GM23248 (cell line): Measurements from ENCODE around the gene APAF1. TPM values are rescaled to one million over a fixed set of nuclear protein-coding genes. Genes with fewer than 3 reads are reported as not detected.
A peak's percentile ranks its signal among the peaks of the same experiment; 100 is the strongest.

Experiments used
- DNase-seq: peaks from one replicate; pipeline ENCODE4 v3.0.0-alpha.2; 2015
- H2AFZ ChIP-seq: fragments of 200-600 bp; sonication (generic); 2 replicates; pipeline ENCODE4 v1.6.1; 2016; ENCODE audit warnings: antibody characterized with exemption
- H3F3A ChIP-seq: fragments of 200-600 bp; sonication (generic); 2 replicates; pipeline ENCODE4 v1.6.1; 2016; ENCODE audit warnings: mild to moderate bottlenecking, antibody characterized with exemption, mixed run types; ENCODE audit not compliant: insufficient read depth
- H3K27ac ChIP-seq: fragments of 200-600 bp; sonication (generic); 2 replicates; pipeline ENCODE4 v1.5.1; 2016; ENCODE audit warnings: mild to moderate bottlenecking
- H3K27me3 ChIP-seq: fragments of 200-600 bp; sonication (generic); replicated peaks from 2 replicates; pipeline ENCODE4 v1.6.1; 2016; ENCODE audit warnings: mild to moderate bottlenecking; ENCODE audit not compliant: insufficient read depth
- H3K36me3 ChIP-seq: fragments of 200-600 bp; sonication (generic); 2 replicates; pipeline ENCODE4 v1.6.1; 2016; ENCODE audit warnings: low read depth, mild to moderate bottlenecking
- H3K4me1 ChIP-seq: fragments of 200-600 bp; sonication (generic); 2 replicates; pipeline ENCODE4 v1.6.1; 2016; ENCODE audit warnings: mild to moderate bottlenecking; ENCODE audit not compliant: insufficient read depth
- H3K4me2 ChIP-seq: fragments of 200-600 bp; sonication (generic); one replicate; pipeline ENCODE4 v1.6.1; 2016; ENCODE audit warnings: mild to moderate bottlenecking; ENCODE audit not compliant: unreplicated experiment
- H3K4me3 ChIP-seq: fragments of 200-600 bp; sonication (generic); 2 replicates; pipeline ENCODE4 v1.5.1; 2016; ENCODE audit warnings: mild to moderate bottlenecking
- H3K79me2 ChIP-seq: fragments of 200-600 bp; sonication (generic); 2 replicates; pipeline ENCODE4 v1.6.1; 2016; ENCODE audit warnings: mild to moderate bottlenecking; ENCODE audit not compliant: insufficient read depth
- H3K9ac ChIP-seq: fragments of 200-600 bp; sonication (generic); 2 replicates; pipeline ENCODE4 v1.6.1; 2016; ENCODE audit warnings: mild to moderate bottlenecking
- H3K9me2 ChIP-seq: fragments of 200-600 bp; sonication (generic); 2 replicates; pipeline ENCODE4 v1.6.1; 2016; ENCODE audit warnings: mixed run types, mild to moderate bottlenecking, moderate library complexity; ENCODE audit not compliant: insufficient read depth
- H3K9me3 ChIP-seq: fragments of 200-600 bp; sonication (generic); one replicate; pipeline ENCODE4 v1.6.1; 2017; ENCODE audit warnings: low read depth
- H4K20me1 ChIP-seq: fragments of 200-600 bp; sonication (generic); 2 replicates; pipeline ENCODE4 v1.6.0; 2016; ENCODE audit not compliant: insufficient read depth
- EZH2 ChIP-seq: fragments of 200-600 bp; sonication (generic); IDR thresholded peaks from 2 replicates; pipeline ENCODE4 v1.6.1; 2018; ENCODE audit warnings: antibody characterized with exemption, mild to moderate bottlenecking; ENCODE audit not compliant: insufficient read depth, poor library complexity, severe bottlenecking
- EZH2phosphoT487 ChIP-seq: fragments of 200-600 bp; sonication (generic); IDR thresholded peaks from 2 replicates; pipeline ENCODE4 v1.6.1; 2018; ENCODE audit warnings: antibody characterized with exemption, moderate library complexity, mild to moderate bottlenecking, low read depth; ENCODE audit not compliant: insufficient read depth
- WGBS, 2 experiments: methylation state at CpG; one replicate each; pipeline ENCODE4 v1.1.6; 2015 to 2017; ENCODE audit warnings: low lambda C conversion rate in 2 of 2, low coverage in 1 of 2; ENCODE audit errors: missing lambda C conversion rate in 2 of 2; 5-methylcytosine and 5-hydroxymethylcytosine counted together
- in situ Hi-C: fragments of 300-500 bp; cut with MboI; formaldehyde crosslinking; loops from 2 replicates; pipeline ENCODE4 v1.15.0; 2020
- polyA plus RNA-seq: library from polyadenylated mRNA; unstranded; fragments of >200 nt; fragmentation: Nextera tagmentation; extraction: Ambion mirVana; gene quantifications from 2 replicates; pipeline ENCODE4 v1.2.1, GENCODE V29; 2016
- total RNA-seq: library from RNA; depleted of rRNA; stranded (reverse); fragments of >200 nt; shearing (Covaris generic); gene quantifications from 2 replicates; pipeline ENCODE4 v1.2.3, GENCODE V29; 2014

Gene APAF1
- total and polyA plus RNA-seq, 2 experiments from 2014 or later = 8.3 to 24.5 TPM

DNA sequence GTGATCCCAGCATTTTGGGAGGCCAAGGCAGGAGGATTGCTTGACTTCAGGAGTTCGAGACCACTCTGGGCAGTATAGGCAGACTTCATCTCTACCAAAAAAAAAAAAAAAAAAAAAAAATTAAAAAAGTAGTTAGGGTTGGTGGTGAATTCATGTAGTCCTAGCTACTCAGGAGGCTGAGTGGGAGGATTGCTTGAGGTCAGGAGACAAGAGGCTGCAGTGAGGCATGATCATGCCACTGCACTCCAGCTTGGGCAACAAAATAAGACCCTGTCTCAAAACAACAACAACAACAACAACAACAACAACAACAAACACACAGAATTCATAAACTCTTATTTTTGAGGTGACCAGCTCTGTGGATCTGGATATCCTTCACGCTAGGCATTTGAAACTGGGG, 34.5 kb upstream of the APAF1 start:
- Histone ChIP-seq H3F3A (peaks cover 24% of the 10 kb centered on the region), H3K79me2 (no peaks in the 10 kb centered on the region), H2AFZ (no peak overlapping the region), H3K9me2 (no peaks in the 10 kb centered on the region), H4K20me1 (no peaks in the 10 kb centered on the region), H3K9me3 (no peaks in the 10 kb centered on the region), H3K27ac (no peak overlapping the region), H3K4me2 (no peak overlapping the region), H3K4me1 (no peaks in the 10 kb centered on the region), H3K9ac (no peak overlapping the region), H3K4me3 (no peak overlapping the region), H3K36me3 (peaks cover 8% of the 10 kb centered on the region; the same call in 1 of the 2 replicates), H3K27me3 (no peaks in the 10 kb centered on the region)
- TF ChIP-seq EZH2 (no peak), EZH2phosphoT487 (no peak)
- in situ Hi-C loops = no loop called here
- 94% methylated on average over 2 of the region's 2 CpGs for WGBS, 2 experiments
- DNase-seq = no peak

DNA sequence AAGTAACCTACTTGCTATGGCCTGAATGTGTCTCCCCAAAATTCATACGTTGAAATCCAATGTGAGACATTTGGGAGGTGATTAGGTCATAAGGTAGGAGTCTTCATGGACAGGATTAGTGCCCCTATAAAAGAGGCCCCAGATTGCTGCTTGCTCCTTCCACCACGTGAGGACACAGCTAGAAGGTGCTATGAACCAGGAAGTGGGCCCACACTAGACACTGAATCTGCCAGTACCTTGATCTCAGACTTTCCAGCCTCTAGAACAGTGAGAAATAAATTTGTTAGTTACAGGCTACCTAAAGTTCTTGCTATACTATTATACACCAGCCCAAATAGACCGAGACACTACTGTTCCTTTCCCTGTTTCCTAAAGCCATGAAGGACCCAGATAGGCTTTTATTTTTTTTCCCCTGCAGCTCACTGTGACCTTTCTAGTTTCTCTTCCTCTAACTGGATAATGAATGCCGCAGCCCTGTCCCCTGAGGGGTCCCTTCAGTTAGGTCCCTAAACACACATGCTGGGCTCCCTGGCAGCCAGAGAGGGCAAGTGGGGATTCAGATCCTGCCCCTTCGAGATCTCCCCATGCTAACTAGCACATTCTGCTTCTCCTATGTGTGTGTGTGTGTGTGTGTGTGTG, 32.3 kb upstream of the APAF1 start:
- H3F3A ChIP-seq = 0 out of 2 replicates have a peak, but pooled peaks cover 7% of the 10 kb centered on the region
- TF ChIP-seq EZH2phosphoT487 (no peak), EZH2 (no peak)
- DNase-seq = no peak
- H3K27ac ChIP-seq = no peak overlapping the region
- no peak overlapping the region for H3K9ac ChIP-seq
- no peaks in the 10 kb centered on the region for H4K20me1 ChIP-seq
- no peak overlapping the region for H3K4me2 ChIP-seq
- no peaks in the 10 kb centered on the region for H3K4me1 ChIP-seq
- peaks cover 13% of the 10 kb centered on the region; the same call in 1 of the 2 replicates for H3K36me3 ChIP-seq
- no peak overlapping the region for H2AFZ ChIP-seq
- no peaks in the 10 kb centered on the region for H3K27me3 ChIP-seq
- H3K79me2 ChIP-seq = peaks cover 18% of the 10 kb centered on the region
- 86 to 89% methylated on average over 5 of the region's 5 CpGs for WGBS, 2 experiments
- H3K9me2 ChIP-seq = no peaks in the 10 kb centered on the region; the same call in 1 of the 2 replicates
- in situ Hi-C loops = no loop called here
- no peaks in the 10 kb centered on the region for H3K9me3 ChIP-seq
- H3K4me3 ChIP-seq = no peak overlapping the region

DNA sequence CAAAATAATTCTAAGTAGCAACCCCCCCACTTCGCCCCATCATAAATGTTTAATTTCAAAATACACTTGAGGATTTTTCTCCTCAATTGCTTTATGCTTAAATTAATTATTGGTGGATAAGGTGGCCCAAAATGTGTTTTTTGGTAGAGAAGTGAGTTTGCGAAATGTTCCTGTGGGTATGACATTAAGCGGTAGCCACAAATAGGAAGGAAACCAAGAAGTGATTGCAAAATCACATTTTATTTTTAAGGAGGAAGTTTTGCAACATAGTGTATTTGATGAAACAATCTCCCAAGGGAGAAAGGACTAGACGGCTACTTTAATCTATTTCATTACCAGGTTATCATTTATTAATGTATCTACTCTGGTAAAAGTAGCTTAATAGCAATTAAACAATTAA, 26.1 kb upstream of the APAF1 start:
- Histone ChIP-seq H3K4me3 (no peak overlapping the region), H3F3A (peaks cover 18% of the 10 kb centered on the region), H3K4me2 (no peak overlapping the region), H3K9me2 (no peaks in the 10 kb centered on the region; the same call in 1 of the 2 replicates), H3K9me3 (no peaks in the 10 kb centered on the region), H3K36me3 (peaks cover 7% of the 10 kb centered on the region; the same call in 1 of the 2 replicates), H3K27ac (peak overlapping the region; percentile 45; the same call in 1 of the 2 replicates), H3K4me1 (peaks cover 11% of the 10 kb centered on the region), H3K79me2 (peaks cover 45% of the 10 kb centered on the region), H2AFZ (no peak overlapping the region), H3K9ac (no peak overlapping the region), H4K20me1 (no peaks in the 10 kb centered on the region), H3K27me3 (no peaks in the 10 kb centered on the region)
- peak; percentile 86 for DNase-seq
- in situ Hi-C loops = no loop called here
- 63 to 64% methylated on average over 4 of the region's 4 CpGs for WGBS, 2 experiments
- TF ChIP-seq EZH2phosphoT487 = no peak
- TF ChIP-seq EZH2 = no peak

DNA sequence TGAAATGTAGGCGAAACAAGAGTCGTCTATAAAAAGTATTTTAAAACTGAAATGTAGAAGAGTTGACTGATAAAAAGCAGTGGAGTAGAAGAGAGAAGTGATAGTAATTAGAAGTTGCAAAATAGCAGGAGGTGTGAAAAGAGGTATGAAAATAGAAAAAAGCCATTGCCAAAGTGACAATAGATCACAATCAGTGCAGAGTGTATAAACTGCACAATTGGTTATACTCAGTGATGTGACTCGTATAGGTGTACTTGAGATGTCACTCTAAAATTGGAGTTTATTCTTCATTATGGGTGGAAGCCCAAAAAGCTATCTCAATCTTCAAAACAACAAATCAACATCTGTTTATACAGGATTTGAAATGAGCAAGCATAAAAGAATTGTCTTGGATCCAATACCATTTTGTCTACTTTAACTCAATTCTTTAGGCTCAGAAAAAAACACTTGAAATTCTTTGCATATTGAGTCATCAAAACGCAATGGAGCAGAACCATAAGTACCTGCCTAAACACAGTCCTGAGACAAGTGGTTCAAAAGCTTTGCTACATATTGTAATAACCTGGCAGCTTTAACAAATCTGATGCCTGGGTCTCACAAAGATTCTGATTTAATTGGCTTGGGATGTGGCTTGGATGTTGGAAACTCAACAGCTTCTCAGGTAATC, 9.3 kb upstream of the APAF1 start:
- no peak overlapping the region for H3K27ac ChIP-seq
- 72 to 75% methylated on average over 4 of the region's 4 CpGs for WGBS, 2 experiments
- peaks cover 28% of the 10 kb centered on the region for H3F3A ChIP-seq
- peak; percentile 56 for DNase-seq
- H3K36me3 ChIP-seq = peaks cover 12% of the 10 kb centered on the region; the same call in 1 of the 2 replicates
- H2AFZ ChIP-seq = no peak overlapping the region
- peaks cover 18% of the 10 kb centered on the region for H3K4me1 ChIP-seq
- TF ChIP-seq EZH2 (no peak), EZH2phosphoT487 (no peak)
- H3K4me3 ChIP-seq = no peak overlapping the region
- peak overlapping the region; percentile 16 for H3K4me2 ChIP-seq
- no peaks in the 10 kb centered on the region for H3K9me2 ChIP-seq
- in situ Hi-C loops = no loop called here
- H3K9ac ChIP-seq = no peak overlapping the region
- no peaks in the 10 kb centered on the region for H3K9me3 ChIP-seq
- no peaks in the 10 kb centered on the region; the same call in 1 of the 2 replicates for H4K20me1 ChIP-seq
- H3K27me3 ChIP-seq = no peaks in the 10 kb centered on the region
- H3K79me2 ChIP-seq = peaks cover 97% of the 10 kb centered on the region
